Thymus (tissue), 11 donors: ENCODE data around the gene FZD4. TPM values are rescaled to one million over a fixed set of nuclear protein-coding genes. Genes with fewer than 3 reads are reported as not detected.
"Not testable (repeated sequence)": the region's sequence is repeated elsewhere in the genome, so short reads cannot be mapped to it uniquely, and the experiment has no call there.

Source experiments
- DNase-seq, 9 donors: peaks; one replicate each; pipeline ENCODE4 v3.0.0-alpha.2; 2013; ENCODE audit warnings: low spot score in 9 of 9, low read depth in 6 of 9, missing footprints in 1 of 9
- H3K27ac ChIP-seq, 2 donors: one replicate each; pipeline ENCODE4 v1.5.1; 2013; ENCODE audit warnings: control low read depth in 1 of 2, low read depth in 1 of 2, low read length in 1 of 2, mild to moderate bottlenecking in 1 of 2, moderate library complexity in 1 of 2
- H3K27me3 ChIP-seq, 2 donors: one replicate each; pipeline ENCODE4 v1.5.1; 2013; ENCODE audit warnings: low read length in 1 of 2; ENCODE audit not compliant: control insufficient read depth in 2 of 2, insufficient read depth in 1 of 2
- H3K36me3 ChIP-seq, 2 donors: one replicate each; pipeline ENCODE4 v1.5.1; 2013; ENCODE audit warnings: low read length in 1 of 2, mild to moderate bottlenecking in 1 of 2, moderate library complexity in 1 of 2; ENCODE audit not compliant: control insufficient read depth in 2 of 2, insufficient read depth in 2 of 2
- H3K4me1 ChIP-seq, 2 donors: one replicate each; pipeline ENCODE4 v1.5.1; 2013; ENCODE audit warnings: low read length in 2 of 2; ENCODE audit not compliant: control insufficient read depth in 2 of 2, insufficient read depth in 2 of 2
- H3K4me3 ChIP-seq, 2 donors: one replicate each; pipeline ENCODE4 v1.5.1; 2013; ENCODE audit warnings: low read length in 2 of 2, control low read depth in 1 of 2, mild to moderate bottlenecking in 1 of 2
- H3K9me3 ChIP-seq, 2 donors: one replicate each; pipeline ENCODE4 v1.5.1; 2013; ENCODE audit warnings: low read length in 1 of 2, mild to moderate bottlenecking in 1 of 2; ENCODE audit not compliant: control insufficient read depth in 2 of 2, insufficient read depth in 1 of 2
- WGBS: extraction: QIAGEN DNeasy Blood & Tissue Kit; methylation state at CpG from one replicate; pipeline ENCODE4 v1.1.7; 2013; 5-methylcytosine and 5-hydroxymethylcytosine counted together
- polyA plus RNA-seq: library from polyadenylated mRNA; stranded (reverse); fragments of 200-250 nt; gene quantifications from one replicate; pipeline ENCODE4 v1.2.3, GENCODE V29; 2013
- total RNA-seq: library from RNA; stranded (reverse); fragments of 120-200 nt; gene quantifications from one replicate; pipeline ENCODE4 v1.2.4, GENCODE V29; 2013
- donor health status: healthy.

FZD4 gene
- total and polyA plus RNA-seq, 2 donors = 3.4 to 5.9 TPM

DNA sequence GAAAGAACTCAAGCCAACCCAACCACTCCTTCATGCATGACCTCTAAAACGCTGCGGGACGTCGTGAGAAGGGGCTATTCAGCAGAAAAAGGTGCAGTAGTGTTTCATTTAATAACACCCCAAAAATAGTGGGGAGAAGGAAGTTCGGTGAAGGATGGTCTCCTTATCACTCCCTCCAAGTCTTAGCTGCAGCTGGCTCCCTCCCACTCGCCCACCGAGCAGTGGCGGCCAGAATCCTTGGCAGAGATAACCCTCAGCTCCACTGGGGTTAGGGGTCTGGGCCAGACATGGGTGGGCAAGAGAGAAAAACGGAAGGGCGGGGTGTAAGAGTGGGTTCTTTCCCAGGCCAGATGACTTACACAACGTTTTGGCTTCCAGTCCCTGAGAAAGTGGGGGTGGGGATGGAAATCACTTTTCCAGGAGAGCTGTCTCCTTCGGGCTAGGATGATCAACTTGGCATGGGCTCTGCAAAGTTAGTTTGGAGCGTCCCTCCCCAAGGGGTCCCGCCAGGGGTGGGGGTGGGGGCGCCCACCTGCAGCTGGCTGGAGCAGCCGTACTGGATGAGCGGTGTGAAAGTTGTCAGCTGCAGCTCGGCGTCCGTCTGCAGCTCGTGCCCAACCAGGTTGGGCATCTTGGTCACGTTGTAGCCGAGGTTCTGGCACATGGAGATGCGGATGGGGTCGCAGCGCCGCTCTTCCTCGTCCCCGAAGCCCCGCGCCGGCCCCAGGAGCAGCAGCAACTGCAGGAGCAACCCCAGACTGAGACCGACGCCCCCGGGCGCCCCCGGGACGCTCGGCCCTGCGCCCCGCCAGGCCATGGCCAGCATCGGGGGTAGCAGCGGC is 705 bp downstream of the FZD4 start:
- peak overlapping the region; percentile 32 to 49 for H3K4me3 ChIP-seq
- H3K27ac ChIP-seq = peak overlapping the region in 1 of 2 donors; percentile 42
- no peaks in the 10 kb centered on the region for H3K36me3 ChIP-seq
- H3K27me3 ChIP-seq = peaks cover 47 to 67% of the 10 kb centered on the region in 2 donors
- no peaks in the 10 kb centered on the region for H3K9me3 ChIP-seq
- WGBS = 13% methylated on average over 43 of the region's 43 CpGs
- peaks cover 3 to 10% of the 10 kb centered on the region in 2 donors for H3K4me1 ChIP-seq
- DNase-seq = no peak

DNA sequence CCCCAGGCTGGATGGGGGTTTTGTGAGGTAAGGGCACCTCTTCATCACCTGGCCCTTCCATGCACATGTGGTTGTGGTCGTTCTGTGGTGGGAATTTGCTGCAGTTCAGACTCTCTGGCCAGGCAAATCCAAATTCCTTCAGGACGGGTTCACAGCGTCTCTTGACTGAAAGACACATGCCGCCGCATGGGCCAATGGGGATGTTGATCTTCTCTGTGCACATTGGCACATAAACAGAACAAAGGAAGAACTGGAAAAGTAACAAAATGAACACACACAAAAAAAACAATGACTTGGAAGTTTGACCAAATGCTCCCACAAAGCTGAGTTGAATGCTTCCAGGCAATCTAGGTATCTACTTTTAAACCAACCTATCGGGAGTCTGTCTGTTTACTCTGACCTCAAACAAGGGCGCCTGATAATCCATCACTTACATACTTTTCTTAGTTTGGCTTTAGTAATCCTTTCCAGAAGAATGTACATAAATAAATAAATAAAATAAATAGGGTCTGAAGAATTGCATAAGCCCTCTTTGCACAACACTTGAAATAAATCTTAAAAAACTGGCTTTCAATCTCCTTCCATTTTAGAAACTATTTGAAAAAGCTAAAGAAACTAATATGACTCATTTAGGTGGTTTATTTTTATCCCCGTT is 2.8 kb downstream of the FZD4 start:
- DNase-seq = no peak
- H3K4me1 ChIP-seq = peaks cover 3 to 10% of the 10 kb centered on the region in 2 donors
- H3K27ac ChIP-seq = no peak overlapping the region
- no peaks in the 10 kb centered on the region for H3K36me3 ChIP-seq
- no peak overlapping the region for H3K4me3 ChIP-seq
- no peaks in the 10 kb centered on the region for H3K9me3 ChIP-seq
- 91% methylated on average over 8 of the region's 8 CpGs for WGBS
- H3K27me3 ChIP-seq = peaks cover 44 to 53% of the 10 kb centered on the region in 2 donors

GRCh38 chr11:86951706-86952105 is 3.5 kb downstream of the FZD4 start:
- Histone ChIP-seq H3K4me1 (peaks cover 3 to 10% of the 10 kb centered on the region in 2 donors), H3K27ac (no peak overlapping the region), H3K36me3 (no peaks in the 10 kb centered on the region), H3K9me3 (no peaks in the 10 kb centered on the region), H3K4me3 (no peak overlapping the region), H3K27me3 (peaks cover 38 to 47% of the 10 kb centered on the region in 2 donors)
- DNase-seq = no peak
- 95% methylated on average over 3 of the region's 3 CpGs for WGBS

DNA sequence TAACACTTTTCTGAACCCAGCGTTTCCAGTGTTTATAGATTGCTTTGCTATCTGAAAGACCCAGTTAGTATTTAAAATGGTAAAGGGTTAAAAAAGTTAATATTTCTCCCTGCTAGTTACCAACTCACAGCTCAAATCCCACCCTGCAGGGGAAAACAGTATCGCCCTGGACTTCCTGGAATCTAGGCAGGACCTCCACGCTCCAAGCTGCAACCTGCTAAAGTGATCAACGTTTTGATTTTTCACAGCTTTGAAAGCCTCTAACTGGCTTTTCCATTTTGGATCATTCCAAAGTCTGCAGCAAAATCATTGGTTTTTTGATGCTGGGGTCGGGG is 4.6 kb downstream of the FZD4 start:
- WGBS = 91% methylated on average over 5 of the region's 5 CpGs
- Histone ChIP-seq H3K36me3 (no peaks in the 10 kb centered on the region), H3K4me3 (no peak overlapping the region), H3K27me3 (peaks cover 31 to 36% of the 10 kb centered on the region in 2 donors), H3K27ac (no peak overlapping the region), H3K4me1 (peaks cover 2 to 3% of the 10 kb centered on the region in 2 donors), H3K9me3 (no peaks in the 10 kb centered on the region)
- no peak for DNase-seq

- WGBS = 96% methylated on average over 3 of the region's 3 CpGs
- peaks cover 26 to 33% of the 10 kb centered on the region in 2 donors for H3K27me3 ChIP-seq
- DNase-seq = no peak
- H3K36me3 ChIP-seq = no peaks in the 10 kb centered on the region
- no peak overlapping the region for H3K27ac ChIP-seq
- H3K9me3 ChIP-seq = no peaks in the 10 kb centered on the region
- H3K4me3 ChIP-seq = no peak overlapping the region
- H3K4me1 ChIP-seq = peaks cover 0 to 3% of the 10 kb centered on the region in 2 donors
Observed at GRCh38 chr11:86949995-86950660, 5.1 kb downstream of the FZD4 start.

DNA sequence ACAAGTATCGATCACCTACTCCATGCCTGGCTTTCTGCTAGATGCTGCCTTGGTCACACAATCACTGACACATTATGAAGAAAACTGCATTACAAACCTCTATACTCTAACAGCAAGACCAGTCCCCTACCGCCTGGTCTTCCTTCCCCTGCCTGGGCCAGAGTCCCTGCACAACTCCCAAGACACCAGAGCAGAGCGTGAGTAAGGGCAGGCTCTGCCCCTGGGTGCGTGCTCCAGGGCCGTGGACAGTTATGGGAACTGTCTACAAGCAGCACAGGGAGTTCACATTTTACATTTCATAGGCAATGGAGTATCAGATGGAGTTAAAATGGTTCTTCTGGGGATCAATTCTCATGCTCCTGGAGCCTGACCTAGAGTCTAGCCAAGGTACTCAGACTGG is 6.5 kb downstream of the FZD4 start:
- Histone ChIP-seq H3K27me3 (peaks cover 14 to 19% of the 10 kb centered on the region in 2 donors), H3K36me3 (no peaks in the 10 kb centered on the region), H3K4me3 (no peak overlapping the region), H3K9me3 (no peaks in the 10 kb centered on the region), H3K4me1 (no peaks in the 10 kb centered on the region), H3K27ac (no peak overlapping the region)
- 96% methylated on average over 5 of the region's 5 CpGs for WGBS
- no peak for DNase-seq

GRCh38 chr11:86947541-86947940 is 7.7 kb downstream of the FZD4 start:
- peaks cover 4 to 9% of the 10 kb centered on the region in 2 donors for H3K27me3 ChIP-seq
- no peaks in the 10 kb centered on the region for H3K4me1 ChIP-seq

GRCh38 chr11:86943505-86943904 is 11.7 kb downstream of the FZD4 start:
- H3K4me1 ChIP-seq, H3K27me3 ChIP-seq, H3K36me3 ChIP-seq, DNase-seq, H3K4me3 ChIP-seq, H3K9me3 ChIP-seq, H3K27ac ChIP-seq: not testable (repeated sequence)
- 99% methylated on average over 8 of the region's 8 CpGs for WGBS

More at GRCh38 chr11:86947541-86947940, 7.7 kb downstream of the FZD4 start:
- DNase-seq = no peak
- Histone ChIP-seq H3K9me3 (no peaks in the 10 kb centered on the region), H3K36me3 (no peaks in the 10 kb centered on the region), H3K4me3 (no peak overlapping the region), H3K27ac (no peak overlapping the region)
